Upper lobe of right lung (tissue), 1 donor: ENCODE results near the gene PCSK5. TPM values are rescaled to one million over a fixed set of nuclear protein-coding genes. Genes with fewer than 3 reads are reported as not detected.

Experiments
- ATAC-seq: fragments of 200-7000 bp; cut with Tn5 transposase; one replicate; pipeline ENCODE4 v1.9.1; 2020; ENCODE audit warnings: mild to moderate bottlenecking, moderate library complexity
- DNase-seq: peaks from one replicate; pipeline ENCODE4 v3.0.0-alpha.2; 2020
- H3K27ac ChIP-seq: fragments of 200-600 bp; one replicate; pipeline ENCODE4 v1.8.0; 2022
- H3K27me3 ChIP-seq: fragments of 200-600 bp; one replicate; pipeline ENCODE4 v1.8.0; 2022; ENCODE audit warnings: mild to moderate bottlenecking
- H3K36me3 ChIP-seq: fragments of 200-600 bp; one replicate; pipeline ENCODE4 v1.8.0; 2022
- H3K4me1 ChIP-seq: fragments of 200-600 bp; one replicate; pipeline ENCODE4 v1.8.0; 2022
- H3K4me3 ChIP-seq: fragments of 200-600 bp; one replicate; pipeline ENCODE4 v1.8.0; 2022; ENCODE audit warnings: mild to moderate bottlenecking
- H3K9me3 ChIP-seq: fragments of 200-600 bp; one replicate; pipeline ENCODE4 v1.8.0; 2022
- intact Hi-C: fragments of 100-400 bp; cut with DNase I; formaldehyde crosslinking; loops from one replicate; pipeline ENCODE4 v1.11.0; 2022
- total RNA-seq: library from RNA; stranded (reverse); fragmentation: NEBNext Ultra II Directional; extraction: Animal tissue kit (Norgen Biotek cat#: 25700); gene quantifications from one replicate; pipeline ENCODE4 v1.2.1, GENCODE V29; 2021
- TF ChIP-seq, protein P1 (sequence below): fragments of 200-600 bp; IDR thresholded peaks from one replicate; pipeline ENCODE4 v1.8.0; 2022; ENCODE audit warnings: antibody characterized with exemption
- donor health status: DM: no; HTN: yes; CAD: no; lungs with severe emphysema.

PCSK5 gene
- total RNA-seq, 1 donor from 2014 or later, result 18.1 TPM

DNA sequence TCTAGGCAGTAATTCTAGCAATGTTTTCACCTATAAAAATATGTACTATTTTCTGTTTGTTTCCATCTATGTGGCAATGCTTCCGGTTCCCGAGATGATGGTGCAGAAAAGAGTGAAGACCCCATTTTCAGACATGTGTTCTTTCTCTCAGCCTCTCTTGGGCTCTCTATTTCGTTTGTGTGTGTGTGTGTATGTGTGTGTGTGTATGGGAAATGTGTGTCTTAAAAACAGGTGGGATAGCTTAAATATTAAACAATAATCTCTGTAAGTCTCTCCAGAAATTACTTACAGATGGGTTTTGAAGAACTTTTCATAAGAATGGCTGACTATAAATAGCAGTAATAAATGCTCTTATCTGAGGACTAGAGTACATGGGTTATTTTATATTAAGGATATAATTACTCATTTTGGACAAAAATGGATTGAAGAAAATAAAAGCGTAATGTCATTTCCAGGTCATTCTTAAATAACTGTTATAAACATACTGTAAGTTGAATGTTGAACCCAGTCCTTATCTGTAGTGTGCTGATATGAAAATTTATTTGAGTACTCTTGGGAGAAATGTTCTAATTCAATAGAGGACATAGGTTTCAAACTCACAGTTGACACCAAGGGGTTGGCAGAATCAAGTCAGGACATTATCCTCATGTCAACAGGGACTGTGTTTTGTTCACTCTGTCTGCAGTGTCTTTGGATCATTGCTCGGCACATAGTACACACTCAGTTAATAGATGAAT lies 31.1 kb downstream of the PCSK5 start:
- Histone ChIP-seq H3K27ac (no peak overlapping the region), H3K4me1 (no peaks in the 10 kb centered on the region), H3K9me3 (no peaks in the 10 kb centered on the region), H3K4me3 (no peak overlapping the region), H3K36me3 (no peaks in the 10 kb centered on the region), H3K27me3 (no peaks in the 10 kb centered on the region)
- intact Hi-C loops, result no loop called here
- TF ChIP-seq, protein P1, sequence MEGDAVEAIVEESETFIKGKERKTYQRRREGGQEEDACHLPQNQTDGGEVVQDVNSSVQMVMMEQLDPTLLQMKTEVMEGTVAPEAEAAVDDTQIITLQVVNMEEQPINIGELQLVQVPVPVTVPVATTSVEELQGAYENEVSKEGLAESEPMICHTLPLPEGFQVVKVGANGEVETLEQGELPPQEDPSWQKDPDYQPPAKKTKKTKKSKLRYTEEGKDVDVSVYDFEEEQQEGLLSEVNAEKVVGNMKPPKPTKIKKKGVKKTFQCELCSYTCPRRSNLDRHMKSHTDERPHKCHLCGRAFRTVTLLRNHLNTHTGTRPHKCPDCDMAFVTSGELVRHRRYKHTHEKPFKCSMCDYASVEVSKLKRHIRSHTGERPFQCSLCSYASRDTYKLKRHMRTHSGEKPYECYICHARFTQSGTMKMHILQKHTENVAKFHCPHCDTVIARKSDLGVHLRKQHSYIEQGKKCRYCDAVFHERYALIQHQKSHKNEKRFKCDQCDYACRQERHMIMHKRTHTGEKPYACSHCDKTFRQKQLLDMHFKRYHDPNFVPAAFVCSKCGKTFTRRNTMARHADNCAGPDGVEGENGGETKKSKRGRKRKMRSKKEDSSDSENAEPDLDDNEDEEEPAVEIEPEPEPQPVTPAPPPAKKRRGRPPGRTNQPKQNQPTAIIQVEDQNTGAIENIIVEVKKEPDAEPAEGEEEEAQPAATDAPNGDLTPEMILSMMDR, result no peak
- DNase-seq (no peak), ATAC-seq (no peak)

DNA sequence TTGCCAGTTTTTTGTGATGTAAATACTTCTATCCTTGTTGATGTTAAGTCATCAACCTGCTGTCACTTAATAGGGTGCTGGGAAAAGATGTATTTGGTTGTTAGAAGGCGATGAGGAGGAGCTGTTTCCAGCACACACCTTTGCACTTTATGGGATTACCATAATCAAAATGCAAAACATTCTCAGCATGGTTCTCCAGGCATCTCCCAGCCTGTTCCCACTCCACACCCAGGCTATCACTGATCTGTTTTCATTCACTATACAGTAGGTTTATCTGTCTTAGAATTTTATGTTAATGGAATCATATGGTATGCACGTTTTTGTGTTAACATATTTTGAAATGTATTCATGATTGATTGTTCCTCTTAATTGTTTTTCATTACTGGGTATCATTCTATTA lies 35.9 kb downstream of the PCSK5 start:
- intact Hi-C loops, result no loop called here
- Histone ChIP-seq H3K4me1 (peaks cover 13% of the 10 kb centered on the region), H3K27ac (no peak overlapping the region), H3K27me3 (no peaks in the 10 kb centered on the region), H3K4me3 (no peak overlapping the region), H3K36me3 (no peaks in the 10 kb centered on the region), H3K9me3 (no peaks in the 10 kb centered on the region)
- DNase-seq (no peak), ATAC-seq (no peak)
- TF ChIP-seq, protein P1, result no peak

DNA sequence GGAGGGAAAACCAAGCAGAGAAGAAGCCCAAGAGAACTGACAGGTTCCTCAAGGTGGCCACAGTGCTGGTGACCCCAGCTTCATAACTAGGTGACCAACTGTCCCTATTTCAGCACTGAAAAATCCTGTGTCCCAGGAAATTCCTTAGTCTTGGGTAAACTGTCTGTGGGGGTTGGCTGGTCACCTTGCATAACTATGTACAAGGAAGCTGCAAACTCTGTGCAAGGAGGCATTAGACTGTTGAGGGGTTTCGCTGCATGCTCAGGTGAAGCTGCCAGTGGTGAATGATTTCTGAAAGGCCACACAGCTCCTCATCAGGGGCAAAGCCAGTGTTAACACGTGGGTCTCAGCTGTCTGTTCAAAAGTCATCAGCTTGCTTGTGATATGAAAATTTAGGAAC lies 36.9 kb downstream of the PCSK5 start:
- no peak for DNase-seq
- Histone ChIP-seq H3K9me3 (no peaks in the 10 kb centered on the region), H3K36me3 (no peaks in the 10 kb centered on the region), H3K27me3 (no peaks in the 10 kb centered on the region), H3K4me1 (peaks cover 14% of the 10 kb centered on the region), H3K4me3 (no peak overlapping the region), H3K27ac (no peak overlapping the region)
- intact Hi-C loops, result no loop called here
- TF ChIP-seq, protein P1, result no peak
- ATAC-seq, result peak; percentile 38

DNA sequence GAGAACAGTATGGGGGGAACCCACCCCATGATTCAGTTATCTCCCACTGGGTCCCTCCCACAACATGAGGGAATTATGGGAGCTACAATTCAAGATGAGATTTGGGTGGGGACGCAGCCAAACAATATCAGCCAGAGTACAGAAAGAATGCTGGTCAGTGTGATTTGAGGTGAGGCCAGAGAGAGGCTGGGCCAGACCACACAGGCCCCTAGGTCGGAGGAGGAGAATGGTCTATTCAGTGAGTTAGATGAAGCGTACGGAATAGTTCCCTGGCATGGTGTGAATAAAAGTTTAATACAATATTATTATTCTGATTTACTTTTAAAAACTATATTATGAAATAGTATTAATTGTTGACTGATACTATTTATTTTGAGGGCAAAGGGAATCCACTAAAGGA lies 39.7 kb downstream of the PCSK5 start:
- ATAC-seq (no peak), DNase-seq (no peak)
- Histone ChIP-seq H3K9me3 (no peaks in the 10 kb centered on the region), H3K4me1 (peaks cover 14% of the 10 kb centered on the region), H3K4me3 (no peak overlapping the region), H3K27me3 (no peaks in the 10 kb centered on the region), H3K27ac (peak overlapping the region; percentile 64), H3K36me3 (peaks cover 7% of the 10 kb centered on the region)
- intact Hi-C loops, result no loop called here
- TF ChIP-seq, protein P1, result no peak

DNA sequence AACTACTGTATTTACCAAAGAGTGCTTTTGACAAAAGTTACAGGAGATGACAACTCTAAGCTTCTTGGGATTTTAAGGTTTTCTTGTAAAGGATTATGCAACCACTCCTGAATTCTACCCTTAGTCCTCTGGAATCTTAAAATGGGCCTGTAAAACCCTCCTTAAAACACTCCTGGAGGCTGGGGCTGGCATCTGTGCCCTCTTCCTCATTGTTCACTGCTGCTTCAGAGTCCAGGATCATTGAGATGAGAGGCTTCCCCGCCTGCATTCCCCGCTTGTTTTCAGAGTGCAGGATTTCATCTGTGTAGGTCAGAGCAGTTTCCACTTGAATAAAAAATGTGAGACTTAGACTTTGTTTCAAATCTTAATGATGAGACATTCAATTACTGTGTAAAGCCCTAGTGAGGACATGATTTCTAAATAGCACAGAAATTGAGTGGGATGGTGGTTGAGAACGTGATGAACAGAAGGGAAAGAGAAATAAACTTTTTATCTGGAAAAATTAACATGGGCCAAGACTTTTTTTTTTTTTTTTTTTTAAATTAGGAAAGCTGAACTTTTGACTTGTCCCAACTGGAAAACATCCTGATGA lies 40.4 kb downstream of the PCSK5 start:
- DNase-seq (peak; percentile 66), ATAC-seq (peak; percentile 93)
- Histone ChIP-seq H3K9me3 (no peaks in the 10 kb centered on the region), H3K36me3 (peaks cover 7% of the 10 kb centered on the region), H3K27me3 (no peaks in the 10 kb centered on the region), H3K27ac (peak overlapping the region; percentile 64), H3K4me3 (no peak overlapping the region), H3K4me1 (peaks cover 14% of the 10 kb centered on the region)
- TF ChIP-seq, protein P1, result no peak
- intact Hi-C loops, result no loop called here
